HFF-Myc (cell line): ENCODE results near the gene NELFCD.

Experiments
- DNase-seq: peaks from one replicate; pipeline ENCODE4 v3.0.0-alpha.2; 2011; ENCODE audit warnings: low read depth; ENCODE audit errors: extremely low read depth
- H3K4me3 ChIP-seq: replicated peaks from 2 replicates; pipeline ENCODE4 v1.5.1; 2011; ENCODE audit warnings: low read depth, mild to moderate bottlenecking, control low read depth, low read length
- TF ChIP-seq, protein P1 (sequence below): IDR thresholded peaks from 2 replicates; pipeline ENCODE4 v1.5.1; 2012; ENCODE audit warnings: mild to moderate bottlenecking, low read depth, low read length, control low read depth; ENCODE audit errors: missing control alignments

NELFCD gene

DNA sequence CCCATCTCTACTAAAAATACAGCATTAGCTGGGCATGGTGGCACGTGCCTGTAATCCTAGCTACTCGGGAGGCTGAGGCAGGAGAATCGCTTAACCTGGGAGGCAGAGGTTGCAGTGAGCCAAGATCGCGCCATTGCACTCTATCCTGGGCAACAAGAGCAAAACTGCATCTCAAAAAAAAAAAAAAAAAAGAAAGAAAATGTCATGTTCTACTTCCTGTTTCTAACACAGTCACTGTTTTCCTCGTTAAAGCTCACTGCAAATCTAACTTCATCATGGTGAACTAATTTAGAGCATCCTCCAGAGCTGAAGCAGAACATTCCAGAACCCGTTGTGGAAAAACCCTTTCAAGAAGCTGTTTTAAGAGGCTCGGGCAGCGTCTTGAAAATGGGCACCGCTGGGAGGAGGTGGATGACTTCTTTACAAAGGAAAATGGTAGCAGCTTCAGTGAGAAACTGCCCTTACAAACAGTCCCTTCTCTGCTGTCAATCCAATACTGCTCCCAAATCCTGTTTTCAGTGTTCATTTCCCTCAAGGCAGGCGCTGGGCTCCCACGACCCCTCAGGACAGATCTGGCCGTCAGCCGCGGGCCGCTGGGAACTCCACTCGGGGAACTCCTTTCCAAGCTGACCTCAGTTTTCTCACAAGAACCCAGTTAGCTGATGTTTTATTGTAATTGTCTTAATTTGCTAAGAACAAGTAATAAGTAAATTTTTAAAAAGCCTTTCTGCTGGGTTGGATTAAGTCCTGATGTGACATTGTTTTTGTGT lies 13.5 kb downstream of the NELFCD start:
- no peak overlapping the region for H3K4me3 ChIP-seq
- TF ChIP-seq, protein P1, sequence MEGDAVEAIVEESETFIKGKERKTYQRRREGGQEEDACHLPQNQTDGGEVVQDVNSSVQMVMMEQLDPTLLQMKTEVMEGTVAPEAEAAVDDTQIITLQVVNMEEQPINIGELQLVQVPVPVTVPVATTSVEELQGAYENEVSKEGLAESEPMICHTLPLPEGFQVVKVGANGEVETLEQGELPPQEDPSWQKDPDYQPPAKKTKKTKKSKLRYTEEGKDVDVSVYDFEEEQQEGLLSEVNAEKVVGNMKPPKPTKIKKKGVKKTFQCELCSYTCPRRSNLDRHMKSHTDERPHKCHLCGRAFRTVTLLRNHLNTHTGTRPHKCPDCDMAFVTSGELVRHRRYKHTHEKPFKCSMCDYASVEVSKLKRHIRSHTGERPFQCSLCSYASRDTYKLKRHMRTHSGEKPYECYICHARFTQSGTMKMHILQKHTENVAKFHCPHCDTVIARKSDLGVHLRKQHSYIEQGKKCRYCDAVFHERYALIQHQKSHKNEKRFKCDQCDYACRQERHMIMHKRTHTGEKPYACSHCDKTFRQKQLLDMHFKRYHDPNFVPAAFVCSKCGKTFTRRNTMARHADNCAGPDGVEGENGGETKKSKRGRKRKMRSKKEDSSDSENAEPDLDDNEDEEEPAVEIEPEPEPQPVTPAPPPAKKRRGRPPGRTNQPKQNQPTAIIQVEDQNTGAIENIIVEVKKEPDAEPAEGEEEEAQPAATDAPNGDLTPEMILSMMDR = no peak
- DNase-seq = no peak

GRCh38 chr20:58995461-58996225 lies 14.6 kb downstream of the NELFCD start:
- DNase-seq = no peak
- TF ChIP-seq, protein P1 = no peak
- no peak overlapping the region for H3K4me3 ChIP-seq

- no peak overlapping the region for H3K4me3 ChIP-seq
- TF ChIP-seq, protein P1 = no peak
- no peak for DNase-seq
These were observed 15.2 kb downstream of the NELFCD start for GRCh38 chr20:58996226-58996611.

DNA sequence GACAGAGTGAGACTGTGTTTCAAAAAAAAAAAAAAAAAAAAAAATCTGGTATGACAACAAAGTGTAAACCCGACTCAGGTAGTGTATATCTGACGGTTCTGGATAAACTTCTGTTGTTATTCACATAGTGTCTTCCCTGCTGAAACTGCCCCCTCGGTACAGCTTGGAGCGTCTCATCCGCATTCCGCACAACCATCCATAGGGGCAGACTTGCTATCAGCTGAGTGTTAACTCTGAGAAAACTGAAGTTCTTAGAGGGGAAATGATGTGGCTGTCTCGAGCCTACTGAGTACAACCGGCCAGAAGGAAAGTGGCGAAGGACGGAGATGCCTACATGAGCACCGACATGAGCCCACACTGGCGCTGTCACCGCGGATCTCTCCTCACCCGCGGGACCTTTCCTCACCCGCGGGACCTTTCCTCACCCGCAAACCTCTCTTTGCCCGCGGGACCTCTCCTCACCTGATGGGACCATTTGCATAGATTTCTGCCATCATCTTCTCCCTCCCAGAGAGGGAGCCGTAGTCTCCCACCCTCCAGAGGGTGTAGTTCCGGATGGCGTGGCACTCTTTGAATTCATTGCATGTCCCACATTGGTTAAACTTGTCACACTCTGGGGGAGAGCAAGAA lies 16.2 kb downstream of the NELFCD start:
- TF ChIP-seq, protein P1 = no peak
- no peak for DNase-seq
- H3K4me3 ChIP-seq = no peak overlapping the region

- TF ChIP-seq, protein P1 = no peak
- DNase-seq = no peak
These were observed 17.6 kb downstream of the NELFCD start for GRCh38 chr20:58998656-58999055.

GRCh38 chr20:59000326-59000725 lies 19.3 kb downstream of the NELFCD start:
- H3K4me3 ChIP-seq = no peak overlapping the region
- TF ChIP-seq, protein P1 = no peak
- no peak for DNase-seq

More at GRCh38 chr20:58998656-58999055, 17.6 kb downstream of the NELFCD start:
- no peak overlapping the region for H3K4me3 ChIP-seq
